Measurements from ENCODE around the gene LETM1. TPM values are rescaled to one million over a fixed set of nuclear protein-coding genes. Genes with fewer than 3 reads are reported as not detected.

The LETM1 gene
- total and polyA plus RNA-seq, 2 of the 8 experiments (the other 6 are each of a cell fraction or from before 2014, with no cell fraction given) = 19.8 to 50.1 TPM

- no peak overlapping the region for H3K4ac ChIP-seq (replicated peaks; ENCODE audit: insufficient read length, low read depth, low read length)
- no peak overlapping the region for H3K18ac ChIP-seq (ENCODE audit: extremely low read depth, low read length)
- no peaks in the 10 kb centered on the region for H3K79me1 ChIP-seq (ENCODE audit: low read depth, low read length)
- no peak overlapping the region for H4K5ac ChIP-seq (ENCODE audit: insufficient read length, low read depth, low read length)
- ChIA-PET CTCF (ENCODE audit: partially characterized antibody) (interaction anchor here (0.8 to 71.2 kb wide), 28 partner anchors 8 to 590 kb away, joined by 3 to 2507 read pairs (median 5); partner anchors contain the start of genes FGFR3, TACC3 and TMEM129), POLR2A (ENCODE audit: partially characterized antibody) (interaction anchor here (0.7 to 4.3 kb wide), 11 partner anchors 16 to 85 kb away, joined by 3 to 38 read pairs (median 4); partner anchors contain the start of gene FGFR3)
- no peak overlapping the region for H2BK15ac ChIP-seq (ENCODE audit: low read length)
- H3K4me2 ChIP-seq (ENCODE audit: insufficient read depth in 1 of 2, low read depth in 2 of 2, low read length in 2 of 2) = no peak overlapping the region
- peak; percentile 76 to 98 for DNase-seq (ENCODE audit: low read depth in 1 of 2, low spot score in 2 of 2)
- no peak overlapping the region for H2AFZ ChIP-seq (ENCODE audit: low read length)
- H3K14ac ChIP-seq (ENCODE audit: insufficient read length) = no peak overlapping the region
- peak; percentile 79 for FAIRE-seq
- H3K79me2 ChIP-seq (ENCODE audit: control insufficient read depth in 1 of 2, insufficient read depth in 2 of 2, low read length in 2 of 2) = no peaks in the 10 kb centered on the region
- no peaks in the 10 kb centered on the region; the same call in 1 of the 2 replicates for H3K23me2 ChIP-seq (ENCODE audit: low read depth, low read length)
- no peak overlapping the region for H2BK120ac ChIP-seq (replicated peaks; ENCODE audit: low read depth, low read length)
- no peak overlapping the region for H3K56ac ChIP-seq (replicated peaks; ENCODE audit: insufficient read length, low read depth, low read length)
- no peak overlapping the region for H2BK12ac ChIP-seq (ENCODE audit: low read depth, low read length)
- H2BK5ac ChIP-seq (ENCODE audit: low read depth, low read length) = no peak overlapping the region
- H3K4me3 ChIP-seq (ENCODE audit: extremely low read depth in 1 of 4, insufficient read depth in 2 of 4, low read depth in 3 of 4, low read length in 4 of 4) = no peak overlapping the region
- 34% methylated on average over 12 of the region's 15 CpGs; no CpG with 5 or more reads in 1 of the 2 experiments for WGBS, 2 experiments (ENCODE audit: extremely low coverage in 1 of 2, insufficient coverage in 1 of 2, insufficient read length in 1 of 2, insufficient replicate concordance in 2 of 2, low coverage in 1 of 2, low lambda C conversion rate in 2 of 2, missing lambda C conversion rate in 1 of 2)
- no peak overlapping the region for H3K27ac ChIP-seq (ENCODE audit: low read depth, low read length)
- no peak overlapping the region for H3K9ac ChIP-seq (replicated peaks in 1 of 4; ENCODE audit: extremely low read depth in 1 of 4, low read depth in 3 of 4, low read length in 3 of 4)
- no peak overlapping the region for H4K91ac ChIP-seq (replicated peaks; ENCODE audit: insufficient read length, low read length)
- H3K9me3 ChIP-seq (ENCODE audit: insufficient read depth in 2 of 2, low read depth in 1 of 2, low read length in 1 of 2) = no peaks in the 10 kb centered on the region
- peaks cover 0 to 5% (median 4%) of the 10 kb centered on the region in 4 experiments; a peak in 5 of 8 replicates for H3K36me3 ChIP-seq (ENCODE audit: control insufficient read depth in 2 of 4, insufficient read depth in 4 of 4, low read length in 3 of 4)
- no peak overlapping the region for H2BK20ac ChIP-seq (ENCODE audit: low read length)
- no peaks in the 10 kb centered on the region; a peak in 1 of 7 replicates for H3K4me1 ChIP-seq (replicated peaks in 1 of 4; ENCODE audit: control insufficient read depth in 3 of 4, insufficient read depth in 4 of 4, low read length in 3 of 4)
- H3K23ac ChIP-seq (ENCODE audit: insufficient read length) = no peak overlapping the region
- no peak overlapping the region for H2AK5ac ChIP-seq (ENCODE audit: low read depth, low read length)
- peaks cover 0 to 16% of the 10 kb centered on the region in 2 experiments for H4K20me1 ChIP-seq (replicated peaks in 1 of 2; ENCODE audit: control insufficient read depth in 1 of 2, insufficient read depth in 2 of 2, low read length in 2 of 2)
- H4K8ac ChIP-seq (ENCODE audit: extremely low read depth, insufficient read depth, low read length) = no peak overlapping the region
- no peaks in the 10 kb centered on the region for H3K27me3 ChIP-seq (replicated peaks in 1 of 4; ENCODE audit: control insufficient read depth in 3 of 4, extremely low read depth in 1 of 4, insufficient read depth in 3 of 4, low read length in 3 of 4)
- TF ChIP-seq CBX5 (IDR thresholded peaks at IDR 0.05; ENCODE audit: low read depth, low read length) = no peak
- no peak for TF ChIP-seq YY1 (IDR thresholded peaks at IDR 0.05; ENCODE audit: low read depth, low read length)
- TF ChIP-seq GTF2F1 (IDR thresholded peaks at IDR 0.05; ENCODE audit: borderline replicate concordance, low read depth, low read length) = no peak
- no peak for TF ChIP-seq CBX8 (IDR thresholded peaks at IDR 0.05; ENCODE audit: borderline replicate concordance, low read depth, low read length)
- TF ChIP-seq SIRT6 (IDR thresholded peaks at IDR 0.05; ENCODE audit: low read length) = no peak
- no peak for TF ChIP-seq JUN (IDR thresholded peaks at IDR 0.05; ENCODE audit: low read depth, low read length)
- peak; percentile 79 for TF ChIP-seq GABPA (IDR thresholded peaks at IDR 0.05; ENCODE audit: borderline replicate concordance, insufficient read depth, low read length)
- no peak for TF ChIP-seq RFX5 (IDR thresholded peaks at IDR 0.05; ENCODE audit: borderline replicate concordance, low read depth, low read length)
- no peak for TF ChIP-seq SIX5 (IDR thresholded peaks at IDR 0.05; ENCODE audit: low read depth, low read length)
- TF ChIP-seq CTCF (IDR thresholded peaks at IDR 0.05; ENCODE audit: control extremely low read depth in 1 of 3, insufficient read depth in 1 of 3, low read depth in 1 of 3, low read length in 3 of 3) = peak in 2 of 3 experiments; percentile 95 to 98; a peak in 3 of 4 replicates
Measured at GRCh38 chr4:1809754-1810502, 46.0 kb downstream of the LETM1 start.
